GM12878 (cell line): ENCODE measurements around the gene SLC15A4. TPM values are rescaled to one million over a fixed set of nuclear protein-coding genes. Genes with fewer than 3 reads are reported as not detected.
A peak's percentile ranks its signal among the peaks of the same experiment; 100 is the strongest.

Experiments
- ATF3 ChIP-seq: IDR thresholded peaks from 2 replicates; pipeline ENCODE4 v1.6.1; 2011; ENCODE audit warnings: low read depth, mild to moderate bottlenecking, low read length, moderate library complexity, borderline replicate concordance; ENCODE audit errors: extremely low read depth
- BACH1 ChIP-seq: fragments of 450-650 bp; IDR thresholded peaks from 2 replicates; pipeline ENCODE4 v1.6.1; 2017; ENCODE audit warnings: mild to moderate bottlenecking, borderline replicate concordance
- BCL3 ChIP-seq: IDR thresholded peaks from 2 replicates; pipeline ENCODE4 v1.6.1; 2011; ENCODE audit warnings: borderline replicate concordance, low read depth, mild to moderate bottlenecking, moderate library complexity, low read length; ENCODE audit not compliant: insufficient read depth, poor library complexity, severe bottlenecking
- CREM ChIP-seq: IDR thresholded peaks from 2 replicates; pipeline ENCODE4 v1.6.1; 2014; ENCODE audit warnings: antibody characterized with exemption, low read depth
- DPF2 ChIP-seq: fragments of 450-650 bp; IDR thresholded peaks from 2 replicates; pipeline ENCODE4 v1.6.1; 2017; ENCODE audit warnings: mild to moderate bottlenecking
- FOS ChIP-seq: IDR thresholded peaks from 3 replicates; pipeline ENCODE4 v1.6.1; 2011; ENCODE audit warnings: borderline replicate concordance; ENCODE audit not compliant: insufficient read length; ENCODE audit errors: extremely low read depth
- IKZF2 ChIP-seq, 2 experiments: fragments of 450-650 bp; IDR thresholded peaks; 2 replicates each; pipeline ENCODE4 v1.6.1; 2017; ENCODE audit warnings: mild to moderate bottlenecking in 2 of 2, moderate library complexity in 2 of 2
- NBN ChIP-seq: fragments of 450-650 bp; IDR thresholded peaks from 2 replicates; pipeline ENCODE4 v1.6.1; 2016
- NFXL1 ChIP-seq: fragments of 450-650 bp; IDR thresholded peaks from 2 replicates; pipeline ENCODE4 v1.6.1; 2017; ENCODE audit warnings: antibody characterized with exemption, mild to moderate bottlenecking, borderline replicate concordance
- NR2C1 ChIP-seq: fragments of 450-650 bp; IDR thresholded peaks from 2 replicates; pipeline ENCODE4 v1.6.1; 2017; ENCODE audit warnings: antibody characterized with exemption, mild to moderate bottlenecking, moderate library complexity
- PML ChIP-seq: IDR thresholded peaks from 2 replicates; pipeline ENCODE4 v1.6.1; 2012; ENCODE audit warnings: low read length, inconsistent platforms
- POLR2AphosphoS5 ChIP-seq: IDR thresholded peaks from 2 replicates; pipeline ENCODE4 v1.6.1; 2011; ENCODE audit warnings: mild to moderate bottlenecking, low read length, inconsistent platforms
- RAD51 ChIP-seq: fragments of 450-650 bp; IDR thresholded peaks from 2 replicates; pipeline ENCODE4 v1.6.1; 2016; ENCODE audit warnings: moderate library complexity, mild to moderate bottlenecking, inconsistent platforms
- RCOR1 ChIP-seq: conservative IDR thresholded peaks from 2 replicates; pipeline ENCODE4 v1.6.1; 2012; ENCODE audit warnings: low read depth, low read length, improper control_type of control experiment
- RELB ChIP-seq: fragments of 450-650 bp; IDR thresholded peaks from 2 replicates; pipeline ENCODE4 v1.6.1; 2017; ENCODE audit warnings: low read depth, mild to moderate bottlenecking, moderate library complexity
- TARDBP ChIP-seq: IDR thresholded peaks from 2 replicates; pipeline ENCODE4 v1.6.1; 2016; ENCODE audit warnings: borderline replicate concordance
- WRNIP1 ChIP-seq: IDR thresholded peaks from 2 replicates; pipeline ENCODE4 v1.6.1; 2011; ENCODE audit warnings: low read depth, low read length, improper control_type of control experiment, borderline replicate concordance
- polyA plus RNA-seq, 11 experiments: library from polyadenylated mRNA; depleted of rRNA in 4 of 11; unstranded in 6 of 11; stranded (reverse) in 5 of 11; fragments of >200 nt; fragmentation: Nextera tagmentation in 4 of 11; fragmentation: Illumina TruSeq in 1 of 11; extraction: Ambion mirVana in 4 of 11; extraction: Trizol in 1 of 11; gene quantifications; 1 replicate in 1 of 11; 2 replicates in 10 of 11; pipeline versions ENCODE4 v1.2.1 to v1.2.3, GENCODE V29; 2011 to 2016; ENCODE audit warnings: inconsistent platforms in 2 of 11, missing spikeins in 2 of 11, low read depth in 1 of 11
- total RNA-seq, 4 experiments: library from RNA; depleted of rRNA in 3 of 4; stranded (reverse); fragments of >200 nt in 3 of 4; fragmentation: Illumina TruSeq in 1 of 4; extraction: Trizol in 1 of 4; gene quantifications; 2 replicates each; pipeline versions ENCODE4 v1.2.1 to v1.2.3, GENCODE V29; 2013 to 2021
- TF ChIP-seq, protein P1 (sequence below): fragments of 450-650 bp; formaldehyde crosslinking; IDR thresholded peaks from 2 replicates; pipeline ENCODE4 v1.4.0; 2022; ENCODE audit warnings: mild to moderate bottlenecking, moderate library complexity
- TF ChIP-seq, protein P2 (sequence below): fragments of 450-650 bp; IDR thresholded peaks from 2 replicates; pipeline ENCODE4 v1.6.1; 2016; ENCODE audit warnings: mild to moderate bottlenecking, moderate library complexity, borderline replicate concordance

The SLC15A4 gene
- total and polyA plus RNA-seq, 10 of the 15 experiments (the other 5 are each of a cell fraction or from before 2014, with no cell fraction given) = 12.7 to 257 (median 36.6) TPM

DNA sequence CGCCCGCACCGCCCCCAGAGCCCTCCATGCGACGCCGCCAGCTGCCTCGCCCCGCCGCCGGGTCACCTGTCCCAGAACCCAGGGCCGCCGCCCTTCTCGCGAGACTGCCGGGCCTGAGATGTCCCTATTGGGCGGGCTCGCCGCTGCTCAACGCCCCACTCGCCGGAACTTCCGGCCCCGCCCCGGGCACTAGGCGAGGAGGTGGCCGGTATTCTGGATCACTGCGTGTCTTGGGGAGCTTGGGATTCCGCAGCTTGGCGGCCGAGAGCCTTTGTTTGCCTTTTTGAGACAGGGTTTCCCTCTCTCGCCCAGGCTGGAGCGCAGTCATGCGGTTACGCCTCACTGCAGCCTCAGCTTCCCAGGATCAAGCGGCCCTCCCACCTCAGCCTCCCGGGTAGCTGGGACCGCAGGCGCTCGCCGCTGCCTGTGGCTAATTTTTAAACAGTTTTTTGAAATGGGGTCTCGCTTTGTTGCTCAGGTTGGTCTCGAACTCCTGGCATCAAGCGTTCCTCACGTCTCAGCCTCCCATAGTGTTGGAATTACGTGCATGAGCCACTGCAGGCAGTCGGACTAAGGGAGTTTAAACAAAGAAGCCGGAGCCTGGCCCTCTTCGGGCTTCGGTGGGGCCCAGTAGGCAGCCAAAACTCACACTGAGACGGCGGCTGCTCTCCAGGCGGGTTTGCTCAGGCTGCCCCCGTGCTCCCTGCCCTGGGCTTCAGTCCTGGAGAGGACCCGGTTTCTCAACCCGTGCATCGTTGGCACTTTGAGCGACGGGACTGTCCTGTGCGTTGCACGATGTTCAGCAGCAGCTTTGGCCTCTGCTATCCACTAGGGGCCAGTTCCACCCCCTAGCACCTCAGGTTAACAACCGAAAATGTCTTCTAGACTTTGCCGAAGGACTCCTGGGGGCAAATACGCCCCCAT is at the start of gene SLC15A4 (continued):
- TF ChIP-seq, protein P1, sequence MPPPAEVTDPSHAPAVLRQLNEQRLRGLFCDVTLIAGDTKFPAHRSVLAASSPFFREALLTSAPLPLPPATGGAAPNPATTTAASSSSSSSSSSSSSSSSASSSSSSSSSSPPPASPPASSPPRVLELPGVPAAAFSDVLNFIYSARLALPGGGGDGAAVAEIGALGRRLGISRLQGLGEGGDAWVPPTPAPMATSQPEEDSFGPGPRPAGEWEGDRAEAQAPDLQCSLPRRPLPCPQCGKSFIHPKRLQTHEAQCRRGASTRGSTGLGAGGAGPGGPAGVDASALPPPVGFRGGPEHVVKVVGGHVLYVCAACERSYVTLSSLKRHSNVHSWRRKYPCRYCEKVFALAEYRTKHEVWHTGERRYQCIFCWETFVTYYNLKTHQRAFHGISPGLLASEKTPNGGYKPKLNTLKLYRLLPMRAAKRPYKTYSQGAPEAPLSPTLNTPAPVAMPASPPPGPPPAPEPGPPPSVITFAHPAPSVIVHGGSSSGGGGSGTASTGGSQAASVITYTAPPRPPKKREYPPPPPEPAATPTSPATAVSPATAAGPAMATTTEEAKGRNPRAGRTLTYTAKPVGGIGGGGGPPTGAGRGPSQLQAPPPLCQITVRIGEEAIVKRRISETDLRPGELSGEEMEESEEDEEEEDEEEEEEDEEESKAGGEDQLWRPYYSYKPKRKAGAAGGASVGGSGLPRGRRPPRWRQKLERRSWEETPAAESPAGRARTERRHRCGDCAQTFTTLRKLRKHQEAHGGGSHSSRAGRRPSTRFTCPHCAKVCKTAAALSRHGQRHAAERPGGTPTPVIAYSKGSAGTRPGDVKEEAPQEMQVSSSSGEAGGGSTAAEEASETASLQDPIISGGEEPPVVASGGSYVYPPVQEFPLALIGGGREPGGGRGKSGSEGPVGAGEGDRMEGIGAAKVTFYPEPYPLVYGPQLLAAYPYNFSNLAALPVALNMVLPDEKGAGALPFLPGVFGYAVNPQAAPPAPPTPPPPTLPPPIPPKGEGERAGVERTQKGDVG (CRISPR knock-in tag) = no peak
- TF ChIP-seq ATF3 = no peak
- peak; percentile 74 for TF ChIP-seq PML
- no peak for TF ChIP-seq WRNIP1
- peak; percentile 96 for TF ChIP-seq POLR2AphosphoS5
- peak; percentile 78 for TF ChIP-seq DPF2
- TF ChIP-seq BACH1 = peak; percentile 7; the same call in 1 of the 2 replicates
- TF ChIP-seq, protein P2, sequence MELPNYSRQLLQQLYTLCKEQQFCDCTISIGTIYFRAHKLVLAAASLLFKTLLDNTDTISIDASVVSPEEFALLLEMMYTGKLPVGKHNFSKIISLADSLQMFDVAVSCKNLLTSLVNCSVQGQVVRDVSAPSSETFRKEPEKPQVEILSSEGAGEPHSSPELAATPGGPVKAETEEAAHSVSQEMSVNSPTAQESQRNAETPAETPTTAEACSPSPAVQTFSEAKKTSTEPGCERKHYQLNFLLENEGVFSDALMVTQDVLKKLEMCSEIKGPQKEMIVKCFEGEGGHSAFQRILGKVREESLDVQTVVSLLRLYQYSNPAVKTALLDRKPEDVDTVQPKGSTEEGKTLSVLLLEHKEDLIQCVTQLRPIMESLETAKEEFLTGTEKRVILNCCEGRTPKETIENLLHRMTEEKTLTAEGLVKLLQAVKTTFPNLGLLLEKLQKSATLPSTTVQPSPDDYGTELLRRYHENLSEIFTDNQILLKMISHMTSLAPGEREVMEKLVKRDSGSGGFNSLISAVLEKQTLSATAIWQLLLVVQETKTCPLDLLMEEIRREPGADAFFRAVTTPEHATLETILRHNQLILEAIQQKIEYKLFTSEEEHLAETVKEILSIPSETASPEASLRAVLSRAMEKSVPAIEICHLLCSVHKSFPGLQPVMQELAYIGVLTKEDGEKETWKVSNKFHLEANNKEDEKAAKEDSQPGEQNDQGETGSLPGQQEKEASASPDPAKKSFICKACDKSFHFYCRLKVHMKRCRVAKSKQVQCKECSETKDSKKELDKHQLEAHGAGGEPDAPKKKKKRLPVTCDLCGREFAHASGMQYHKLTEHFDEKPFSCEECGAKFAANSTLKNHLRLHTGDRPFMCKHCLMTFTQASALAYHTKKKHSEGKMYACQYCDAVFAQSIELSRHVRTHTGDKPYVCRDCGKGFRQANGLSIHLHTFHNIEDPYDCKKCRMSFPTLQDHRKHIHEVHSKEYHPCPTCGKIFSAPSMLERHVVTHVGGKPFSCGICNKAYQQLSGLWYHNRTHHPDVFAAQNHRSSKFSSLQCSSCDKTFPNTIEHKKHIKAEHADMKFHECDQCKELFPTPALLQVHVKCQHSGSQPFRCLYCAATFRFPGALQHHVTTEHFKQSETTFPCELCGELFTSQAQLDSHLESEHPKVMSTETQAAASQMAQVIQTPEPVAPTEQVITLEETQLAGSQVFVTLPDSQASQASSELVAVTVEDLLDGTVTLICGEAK = peak; percentile 93
- TF ChIP-seq TARDBP = no peak
- TF ChIP-seq RELB = peak; percentile 74; the same call in 1 of the 2 replicates
- peak; percentile 45; the same call in 1 of the 2 replicates for TF ChIP-seq RAD51
- TF ChIP-seq NFXL1 = no peak
- peak; percentile 63 to 77 for TF ChIP-seq IKZF2 (IDR thresholded peaks at IDR 0.05)
- peak; percentile 62 for TF ChIP-seq NR2C1
- no peak for TF ChIP-seq BCL3
- 0 out of 2 replicates have a peak, but pooled peaks have one; percentile 25 for TF ChIP-seq CREM
- no peak for TF ChIP-seq FOS
- TF ChIP-seq NBN = no peak
- peak; percentile 99 for TF ChIP-seq RCOR1
